ENCODE data around the gene CACNG1.
"Not testable (repeated sequence)": the region's sequence is repeated elsewhere in the genome, so short reads cannot be mapped to it uniquely, and the experiment has no call there.

The CACNG1 gene

GRCh38 chr17:67032985-67033384 lies 11.4 kb upstream of the CACNG1 start:
- no peak for DNase-seq (ENCODE audit: low spot score)
- Histone ChIP-seq H3K27ac (no peak overlapping the region), H3K4me3 (no peak overlapping the region)
- no peak for TF ChIP-seq CTCF (IDR thresholded peaks at IDR 0.05)

GRCh38 chr17:67033613-67034012 lies 10.7 kb upstream of the CACNG1 start:
- DNase-seq (ENCODE audit: low spot score), result no peak
- no peak for TF ChIP-seq CTCF (IDR thresholded peaks at IDR 0.05)
- Histone ChIP-seq H3K27ac (no peak overlapping the region), H3K4me3 (no peak overlapping the region)

GRCh38 chr17:67035131-67036083 lies 8.9 kb upstream of the CACNG1 start:
- H3K27ac ChIP-seq, result no peak overlapping the region
- no peak for DNase-seq (ENCODE audit: low spot score)
- no peak for TF ChIP-seq CTCF (IDR thresholded peaks at IDR 0.05)
- H3K4me3 ChIP-seq, result no peak overlapping the region

- no peak overlapping the region for H3K27ac ChIP-seq
- DNase-seq (ENCODE audit: low spot score), result no peak
- no peak for TF ChIP-seq CTCF (IDR thresholded peaks at IDR 0.05)
- no peak overlapping the region for H3K4me3 ChIP-seq
These were observed 5.4 kb upstream of the CACNG1 start for GRCh38 chr17:67038861-67039365.

GRCh38 chr17:67040652-67041051 lies 3.7 kb upstream of the CACNG1 start:
- no peak for DNase-seq (ENCODE audit: low spot score)

GRCh38 chr17:67041119-67041518 lies 3.2 kb upstream of the CACNG1 start:
- H3K4me3 ChIP-seq; H3K27ac ChIP-seq; DNase-seq (ENCODE audit: low spot score): not testable (repeated sequence)

More at GRCh38 chr17:67040652-67041051, 3.7 kb upstream of the CACNG1 start:
- H3K4me3 ChIP-seq, result no peak overlapping the region
- TF ChIP-seq CTCF (IDR thresholded peaks at IDR 0.05), result no peak
- no peak overlapping the region for H3K27ac ChIP-seq

- no peak for DNase-seq (ENCODE audit: low spot score)
- no peak overlapping the region for H3K4me3 ChIP-seq
- no peak overlapping the region for H3K27ac ChIP-seq
- no peak for TF ChIP-seq CTCF (IDR thresholded peaks at IDR 0.05)
These were observed 2.8 kb upstream of the CACNG1 start for GRCh38 chr17:67041531-67041930.

All from coronary artery (tissue), 2 donors.